ENCODE measurements around the gene CCDC38. TPM values are rescaled to one million over a fixed set of nuclear protein-coding genes. Genes with fewer than 3 reads are reported as not detected.

CCDC38 gene
- total and polyA plus RNA-seq, 9 donors, result 0.22 to 0.37 (median 0.25) TPM; not detected in 6

DNA sequence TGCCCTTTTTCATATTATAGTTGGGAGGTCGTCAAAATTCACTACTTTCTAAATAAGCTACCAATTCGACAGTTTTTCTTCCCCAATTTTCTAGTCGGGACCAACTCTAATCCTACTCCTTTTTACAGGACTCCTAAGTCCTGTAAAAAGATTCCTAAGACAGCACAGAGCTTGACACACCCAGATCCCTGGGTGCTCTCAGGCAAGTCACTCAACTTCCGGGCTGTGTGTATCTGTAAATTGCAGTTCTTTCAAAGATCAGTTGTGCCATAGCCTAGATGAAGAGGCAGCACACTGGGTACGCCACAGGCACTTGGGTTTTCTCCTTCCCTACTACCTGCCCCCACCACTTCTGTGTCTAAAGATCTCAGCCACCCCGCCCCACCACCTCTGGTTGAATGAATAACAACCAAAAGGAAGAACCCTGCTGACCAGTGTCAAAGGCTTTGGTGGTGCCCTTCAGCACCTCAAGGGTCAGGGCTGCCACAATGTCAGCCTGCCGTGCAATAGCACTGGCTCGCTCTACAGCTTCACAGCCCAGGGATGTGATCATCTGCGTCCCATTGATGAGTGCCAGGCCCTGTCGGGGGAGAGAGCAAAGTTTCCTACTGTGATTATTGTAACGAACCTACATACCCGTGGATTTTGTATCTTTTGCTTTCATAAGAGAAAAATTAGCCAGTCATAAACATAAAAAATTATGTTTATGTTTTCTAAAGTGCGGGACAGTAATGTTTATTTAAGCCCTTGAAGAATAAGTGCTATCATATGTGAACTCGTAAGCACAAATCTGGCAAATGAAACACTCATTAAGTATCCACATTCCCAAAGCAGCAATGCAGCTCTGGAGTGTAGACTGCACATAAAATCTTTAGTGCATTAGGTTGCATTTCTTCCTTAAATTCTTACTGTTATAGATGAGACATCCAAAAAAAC is 44.5 kb upstream of the CCDC38 start:
- 70 to 79% (median 74%) methylated on average over 14 of the region's 14 CpGs for WGBS, 3 donors
- H3K27ac ChIP-seq, result no peak overlapping the region
- DNase-seq, result no peak
- no peaks in the 10 kb centered on the region for H3K9me3 ChIP-seq
- no peaks in the 10 kb centered on the region for H3K27me3 ChIP-seq
- H3K4me3 ChIP-seq, result no peak overlapping the region
- intact Hi-C loops (cut with DNase I), result no loop called here
- TF ChIP-seq POLR2A (IDR thresholded peaks at IDR 0.05) (no peak), EP300 (IDR thresholded peaks at IDR 0.05) (no peak), CTCF (IDR thresholded peaks at IDR 0.05) (no peak)
- no peaks in the 10 kb centered on the region for H3K36me3 ChIP-seq
- no peaks in the 10 kb centered on the region for H3K4me1 ChIP-seq (ENCODE audit: insufficient read depth)

DNA sequence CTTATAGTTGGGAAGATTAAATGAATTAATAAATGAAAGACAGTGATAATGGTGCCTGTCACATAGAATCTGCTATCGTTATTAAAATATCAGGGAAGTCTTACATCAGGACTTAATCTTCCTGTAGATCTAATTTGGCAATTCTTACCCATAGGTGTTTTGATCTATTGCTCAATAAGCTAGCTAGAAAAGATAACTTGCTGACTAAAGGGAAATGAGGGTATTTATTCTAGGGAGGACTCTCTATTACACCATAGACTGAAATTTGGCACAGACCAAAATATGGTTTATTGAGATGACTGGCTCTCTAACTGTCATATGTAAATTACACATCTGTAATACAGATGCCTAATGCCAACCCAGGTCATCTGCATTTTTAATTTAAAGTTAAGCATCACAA is 42.3 kb upstream of the CCDC38 start:
- Histone ChIP-seq H3K9me3 (no peaks in the 10 kb centered on the region), H3K27me3 (no peaks in the 10 kb centered on the region), H3K36me3 (no peaks in the 10 kb centered on the region), H3K27ac (no peak overlapping the region), H3K4me3 (no peak overlapping the region), H3K4me1 (ENCODE audit: insufficient read depth) (no peaks in the 10 kb centered on the region)
- TF ChIP-seq POLR2A (IDR thresholded peaks at IDR 0.05) (no peak), CTCF (IDR thresholded peaks at IDR 0.05) (no peak)
- 92 to 98% (median 92%) methylated on average over 1 of the region's 1 CpG for WGBS, 3 donors
- no peak for DNase-seq
- intact Hi-C loops (cut with DNase I), result no loop called here

- WGBS, 3 donors, result 59 to 80% (median 69%) methylated on average over 1 of the region's 1 CpG
- no peaks in the 10 kb centered on the region for H3K9me3 ChIP-seq
- no peaks in the 10 kb centered on the region for H3K4me1 ChIP-seq (ENCODE audit: insufficient read depth)
- intact Hi-C loops (cut with DNase I), result no loop called here
- H3K36me3 ChIP-seq, result no peaks in the 10 kb centered on the region
- no peaks in the 10 kb centered on the region for H3K27me3 ChIP-seq
- no peak overlapping the region for H3K4me3 ChIP-seq
- DNase-seq, result no peak
- H3K27ac ChIP-seq, result no peak overlapping the region
- TF ChIP-seq EP300 (IDR thresholded peaks at IDR 0.05), result no peak
- TF ChIP-seq POLR2A (IDR thresholded peaks at IDR 0.05), result no peak
- no peak for TF ChIP-seq CTCF (IDR thresholded peaks at IDR 0.05)
These were observed 40.2 kb upstream of the CCDC38 start for GRCh38 chr12:95982602-95983001.

DNA sequence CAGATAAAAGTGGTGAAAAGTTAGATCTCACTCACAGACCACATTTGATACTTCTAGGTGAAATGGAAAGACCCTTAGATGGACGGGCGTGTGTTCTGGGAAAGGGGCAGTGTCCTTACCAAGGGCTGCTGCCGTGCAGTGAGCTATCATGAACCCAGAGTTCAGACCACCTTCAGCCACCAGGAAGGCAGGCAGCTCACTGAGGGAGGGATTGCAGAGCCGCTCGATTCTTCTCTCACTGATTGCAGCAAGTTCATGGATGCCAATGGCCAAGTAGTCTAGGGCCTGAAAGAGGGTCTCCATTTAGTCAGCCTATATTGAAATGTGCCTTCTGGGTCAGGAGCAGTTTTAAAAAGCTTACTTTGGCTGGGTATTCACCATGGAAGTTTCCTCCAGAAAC is 38.0 kb upstream of the CCDC38 start:
- no peaks in the 10 kb centered on the region for H3K27me3 ChIP-seq
- H3K4me3 ChIP-seq, result no peak overlapping the region
- no peaks in the 10 kb centered on the region for H3K36me3 ChIP-seq
- H3K9me3 ChIP-seq, result no peaks in the 10 kb centered on the region
- WGBS, 3 donors, result 89 to 94% (median 90%) methylated on average over 5 of the region's 5 CpGs
- no peak for DNase-seq
- intact Hi-C loops (cut with DNase I), result no loop called here
- no peak for TF ChIP-seq EP300 (IDR thresholded peaks at IDR 0.05)
- no peak for TF ChIP-seq POLR2A (IDR thresholded peaks at IDR 0.05)
- no peak for TF ChIP-seq CTCF (IDR thresholded peaks at IDR 0.05)
- H3K27ac ChIP-seq, result no peak overlapping the region
- H3K4me1 ChIP-seq (ENCODE audit: insufficient read depth), result no peaks in the 10 kb centered on the region

Measured in ovary (tissue), 9 donors.